HS-27A (cell line): ENCODE measurements around the gene C11orf24.
A peak's percentile ranks its signal among the peaks of the same experiment; 100 is the strongest.

ENCODE experiments used
- DNase-seq: peaks from one replicate; pipeline ENCODE4 v3.0.0-alpha.2; 2012; ENCODE audit warnings: low read depth, missing footprints

Gene C11orf24

DNA sequence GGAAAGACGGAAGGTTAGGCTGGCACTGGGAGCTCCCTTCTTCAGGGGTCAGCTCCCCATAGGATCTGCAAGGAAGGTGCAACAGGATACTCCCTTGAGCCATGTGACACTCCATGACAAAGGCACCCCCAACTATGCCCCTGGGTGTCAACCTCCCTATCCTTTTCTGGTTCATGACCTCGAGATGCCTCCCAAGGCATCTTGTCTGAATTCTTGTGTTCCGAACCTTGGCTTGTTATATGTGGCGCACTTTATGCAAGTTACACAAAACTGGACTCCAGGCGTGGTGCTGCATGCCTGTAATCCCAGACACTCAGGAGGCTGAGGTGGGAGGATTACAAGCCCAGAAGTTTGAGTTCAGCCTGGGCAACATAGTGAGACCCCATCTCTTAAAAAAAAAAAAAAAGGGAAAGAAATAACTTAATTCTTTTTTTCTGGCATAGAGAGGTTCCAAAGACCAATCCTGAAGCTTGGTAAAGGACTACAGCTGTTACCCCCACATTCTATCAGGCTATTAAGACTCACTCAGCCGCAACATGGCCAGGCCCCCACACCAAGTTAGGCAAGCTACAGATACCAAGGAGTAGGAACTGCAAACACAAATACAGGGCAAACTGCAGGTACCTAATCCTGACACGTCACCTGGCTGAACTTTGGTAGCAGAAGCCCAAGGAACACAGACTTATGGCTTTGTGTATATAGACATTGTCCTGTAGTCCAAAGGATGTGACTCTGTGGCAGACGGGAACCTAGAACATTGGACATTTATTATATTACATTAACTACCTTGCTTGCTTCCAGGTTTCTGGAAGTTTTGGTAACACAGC, 1.4 kb downstream of the C11orf24 start:
- no peak for DNase-seq

DNA sequence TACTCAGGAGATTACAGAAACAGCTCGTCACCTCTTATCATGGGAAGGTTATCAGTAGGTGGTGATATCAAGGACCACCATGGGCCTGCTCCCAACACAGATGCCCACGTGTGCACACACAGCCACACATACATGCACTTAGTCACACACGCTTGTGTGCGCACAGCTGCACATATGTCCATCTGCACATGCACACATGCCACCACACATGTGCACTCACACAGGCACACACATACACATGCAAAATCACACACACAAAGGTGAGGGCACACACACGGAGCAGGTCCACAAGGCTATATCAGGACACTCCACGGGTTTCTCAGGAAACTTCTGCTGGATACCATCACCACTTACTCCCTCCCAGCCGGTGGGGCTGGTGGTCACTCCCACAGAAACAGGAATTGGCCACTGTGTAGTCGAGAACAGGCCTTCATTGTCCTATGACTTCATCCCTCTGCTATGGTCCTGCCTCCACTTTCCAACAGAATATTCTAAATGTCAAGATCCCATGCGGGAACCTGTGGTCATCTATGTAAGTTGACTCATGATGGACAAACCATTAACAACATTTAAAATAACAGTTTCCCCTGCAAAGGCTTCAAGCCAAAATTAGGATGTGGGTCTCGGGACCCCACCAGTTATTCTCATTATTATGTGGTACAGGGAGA, 2.2 kb downstream of the C11orf24 start:
- peak; percentile 59 for DNase-seq

DNA sequence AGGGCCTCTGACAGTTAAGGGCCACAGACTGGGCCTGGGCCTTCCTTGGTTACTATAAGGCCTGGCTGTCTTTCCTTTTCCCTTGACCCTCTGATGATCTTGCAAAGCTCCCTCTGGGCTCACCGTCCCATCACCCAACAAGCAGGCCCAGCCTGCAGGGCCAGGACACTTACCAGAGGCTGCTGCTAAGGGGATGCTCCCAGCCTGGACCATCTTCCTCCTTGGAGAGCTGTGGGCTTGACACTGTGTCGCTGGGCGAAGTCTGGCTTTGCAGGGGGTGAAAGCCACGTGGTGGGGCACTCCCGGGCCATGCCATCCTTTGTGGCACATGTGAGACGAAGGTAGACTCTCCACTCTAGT, 3.9 kb downstream of the C11orf24 start:
- DNase-seq: no peak

DNA sequence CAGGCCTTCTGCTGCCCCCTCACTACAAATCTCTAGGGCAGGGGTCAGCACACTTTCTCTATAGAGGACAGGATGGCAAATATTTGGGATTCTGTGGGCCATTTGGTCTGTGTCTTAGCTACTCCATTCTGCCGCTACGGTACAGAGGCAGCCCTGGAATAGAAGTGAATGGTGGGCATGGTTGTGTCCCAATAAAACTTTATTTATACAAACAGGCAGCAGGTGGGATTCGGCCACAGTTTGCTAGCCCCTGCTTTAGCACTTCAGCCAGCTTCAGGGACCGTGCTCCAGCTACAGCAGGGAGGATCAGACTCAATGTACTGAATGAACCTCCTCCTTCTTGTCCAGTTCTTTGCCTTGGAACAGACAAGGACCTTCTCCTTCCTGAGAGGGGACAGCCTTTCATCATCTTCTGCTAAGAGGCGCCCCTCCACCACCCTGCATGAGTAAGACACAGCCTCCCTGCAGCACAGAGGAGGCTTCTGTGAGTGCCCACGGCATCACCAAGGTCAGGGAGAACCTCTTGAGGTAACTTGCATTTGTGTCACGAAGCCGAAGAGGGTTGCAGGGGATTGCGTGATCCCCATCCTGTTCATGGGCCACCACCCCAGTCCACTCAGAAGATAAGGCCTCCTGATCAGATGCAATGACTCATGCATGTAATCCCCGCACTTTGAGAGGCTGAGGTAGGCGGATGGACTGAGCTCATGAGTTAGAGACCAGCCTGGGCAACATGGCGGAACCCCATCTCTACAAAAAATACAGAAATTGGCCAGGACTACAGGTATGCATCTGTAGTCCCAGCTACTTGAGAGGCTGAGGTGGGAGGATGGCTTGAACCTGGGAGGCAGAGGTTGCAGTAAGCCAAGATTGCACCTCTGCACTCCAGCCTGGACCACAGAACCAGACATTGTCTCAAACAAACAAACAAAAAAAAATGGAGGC, 4.6 kb downstream of the C11orf24 start:
- no peak for DNase-seq

DNA sequence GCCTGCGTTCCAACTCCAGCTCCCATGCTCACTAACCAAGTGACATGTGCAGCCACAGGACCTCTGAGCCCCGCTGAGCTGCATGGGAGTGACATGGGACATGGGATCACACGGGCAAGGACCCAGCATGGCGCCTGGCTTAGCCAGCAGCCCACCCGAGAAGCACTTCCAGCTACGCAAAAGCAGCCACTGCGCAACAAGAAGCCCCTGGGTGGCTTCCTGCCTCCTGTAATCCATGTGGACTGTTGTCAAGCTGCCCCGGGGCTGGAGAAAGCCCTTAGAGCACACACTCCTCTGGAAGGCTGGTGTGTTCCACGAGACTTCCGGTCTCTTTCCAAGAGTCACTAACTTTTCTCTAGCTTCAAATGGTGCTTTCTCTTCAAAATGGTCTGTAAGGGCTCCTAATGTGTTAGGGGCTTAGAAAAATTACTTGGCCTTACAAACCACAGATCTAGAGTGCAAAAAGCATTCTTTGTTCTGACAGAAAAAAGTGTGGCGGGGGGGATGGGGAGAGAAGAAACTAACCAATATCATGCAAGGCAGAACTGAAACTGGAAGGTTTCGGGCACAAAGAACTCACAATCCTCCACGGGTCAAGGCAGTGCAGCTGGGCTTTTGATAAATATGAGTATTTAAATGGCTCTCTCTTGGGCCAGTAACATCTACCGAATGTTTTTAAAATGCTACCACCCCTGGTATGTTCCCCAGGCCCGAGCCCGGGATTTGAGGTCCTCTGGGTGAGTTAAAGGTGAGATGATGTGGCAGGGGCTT, 5.5 kb downstream of the C11orf24 start:
- no peak for DNase-seq

DNA sequence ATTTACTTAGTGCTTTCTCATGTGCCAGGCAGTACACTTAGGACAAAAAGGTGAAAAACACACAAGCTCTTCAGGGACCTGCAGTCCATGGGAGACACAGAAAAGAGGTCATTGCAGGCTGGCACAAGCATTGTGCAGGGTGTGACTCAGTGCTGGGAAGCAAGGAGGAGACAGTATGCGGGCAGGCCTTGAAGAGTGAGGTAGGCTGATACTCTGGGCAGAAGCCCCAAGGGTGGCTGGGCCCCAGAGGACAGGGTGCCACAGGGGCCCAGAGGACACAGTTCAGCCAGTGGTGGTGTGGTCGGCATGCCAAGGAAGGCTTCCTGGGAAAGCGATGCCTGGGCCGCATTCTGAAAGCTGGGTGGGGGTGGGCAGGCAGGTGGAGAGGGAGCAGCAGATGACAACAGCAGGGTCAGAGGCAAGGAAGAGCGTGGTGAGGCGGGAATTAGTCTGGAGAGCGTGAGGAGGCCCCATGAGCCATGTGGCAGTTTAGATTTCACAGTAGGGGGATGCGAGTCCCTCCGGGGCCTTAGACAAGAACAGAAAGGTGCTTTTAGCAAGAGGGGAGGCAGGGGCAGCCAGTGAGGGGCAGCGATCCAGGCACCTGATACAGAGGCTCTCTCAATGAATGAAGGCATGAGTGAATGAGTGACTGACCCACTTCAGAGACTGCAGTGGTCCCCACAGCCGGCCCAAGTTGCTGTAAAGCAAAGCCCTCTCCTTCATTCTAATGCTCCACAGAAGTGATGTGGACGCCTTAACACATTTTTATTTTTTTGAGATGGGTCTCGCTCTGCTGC, 6.8 kb downstream of the C11orf24 start:
- DNase-seq: no peak

GRCh38 chr11:68264244-68264643, 7.5 kb downstream of the C11orf24 start:
- no peak for DNase-seq

GRCh38 chr11:68263444-68264035, 8.2 kb downstream of the C11orf24 start:
- DNase-seq: no peak

- DNase-seq: no peak
Observed at GRCh38 chr11:68262544-68262827, 9.3 kb downstream of the C11orf24 start.

GRCh38 chr11:68261749-68262543, 9.8 kb downstream of the C11orf24 start:
- no peak for DNase-seq

DNA sequence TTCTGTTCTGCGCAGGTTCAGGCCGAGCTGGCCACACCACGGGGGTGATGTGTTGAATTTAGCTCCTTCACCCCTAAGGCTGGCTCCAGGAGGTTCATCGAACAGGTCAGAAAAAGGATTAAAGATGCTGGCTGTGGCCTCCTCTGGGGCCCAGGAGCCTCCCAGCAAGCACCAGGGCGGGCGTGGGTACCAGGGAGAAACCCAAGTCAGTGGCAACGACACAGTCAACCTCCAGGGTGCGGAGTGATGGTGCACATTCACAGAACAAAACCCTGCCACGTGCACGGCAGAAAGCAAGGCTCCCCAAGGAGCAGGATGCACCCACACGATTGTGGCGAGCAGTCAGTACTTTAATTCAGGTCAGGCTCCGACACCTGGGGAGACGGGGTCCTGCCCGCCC, 10.8 kb downstream of the C11orf24 start:
- DNase-seq: no peak

DNA sequence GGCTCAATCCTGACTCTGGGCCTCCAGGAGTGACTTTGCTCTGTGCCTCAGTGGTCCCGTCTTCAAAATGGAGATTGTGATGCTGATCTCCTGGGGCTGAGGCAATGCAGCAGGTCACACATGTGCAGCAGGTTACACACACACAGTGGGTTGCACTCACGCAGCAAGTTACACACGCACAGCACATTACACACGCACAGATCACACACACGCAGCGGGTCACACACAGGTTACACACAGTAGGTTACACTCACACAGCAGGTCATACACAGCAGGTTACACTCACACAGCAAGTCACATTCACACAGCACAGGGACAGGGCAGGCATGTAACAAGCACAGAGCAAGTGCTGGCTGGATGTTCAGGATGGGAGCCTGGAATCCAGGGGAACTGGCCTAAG, 11.3 kb downstream of the C11orf24 start:
- DNase-seq: no peak

GRCh38 chr11:68259122-68259959, 12.4 kb downstream of the C11orf24 start:
- no peak for DNase-seq

DNA sequence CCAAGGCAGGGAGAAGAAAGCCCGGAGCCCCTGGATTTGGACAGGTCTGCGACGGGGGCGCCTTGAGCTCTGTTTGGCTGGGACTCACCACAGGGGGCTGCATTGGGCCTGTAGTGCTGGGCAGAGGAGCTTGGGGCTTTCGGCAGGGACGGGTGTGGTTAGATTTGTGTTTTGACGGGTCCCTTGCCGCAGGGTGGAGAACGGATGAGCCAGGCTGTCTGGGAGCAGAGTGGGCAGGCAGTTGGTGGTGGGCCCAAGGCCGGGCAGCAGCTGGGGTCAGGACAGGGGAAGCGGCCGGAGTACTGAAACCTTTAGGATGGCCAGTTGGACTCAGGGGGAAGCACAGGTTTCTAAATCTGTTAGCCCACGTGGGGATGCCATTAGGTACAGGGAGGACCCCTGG, 13.4 kb downstream of the C11orf24 start:
- no peak for DNase-seq

DNA sequence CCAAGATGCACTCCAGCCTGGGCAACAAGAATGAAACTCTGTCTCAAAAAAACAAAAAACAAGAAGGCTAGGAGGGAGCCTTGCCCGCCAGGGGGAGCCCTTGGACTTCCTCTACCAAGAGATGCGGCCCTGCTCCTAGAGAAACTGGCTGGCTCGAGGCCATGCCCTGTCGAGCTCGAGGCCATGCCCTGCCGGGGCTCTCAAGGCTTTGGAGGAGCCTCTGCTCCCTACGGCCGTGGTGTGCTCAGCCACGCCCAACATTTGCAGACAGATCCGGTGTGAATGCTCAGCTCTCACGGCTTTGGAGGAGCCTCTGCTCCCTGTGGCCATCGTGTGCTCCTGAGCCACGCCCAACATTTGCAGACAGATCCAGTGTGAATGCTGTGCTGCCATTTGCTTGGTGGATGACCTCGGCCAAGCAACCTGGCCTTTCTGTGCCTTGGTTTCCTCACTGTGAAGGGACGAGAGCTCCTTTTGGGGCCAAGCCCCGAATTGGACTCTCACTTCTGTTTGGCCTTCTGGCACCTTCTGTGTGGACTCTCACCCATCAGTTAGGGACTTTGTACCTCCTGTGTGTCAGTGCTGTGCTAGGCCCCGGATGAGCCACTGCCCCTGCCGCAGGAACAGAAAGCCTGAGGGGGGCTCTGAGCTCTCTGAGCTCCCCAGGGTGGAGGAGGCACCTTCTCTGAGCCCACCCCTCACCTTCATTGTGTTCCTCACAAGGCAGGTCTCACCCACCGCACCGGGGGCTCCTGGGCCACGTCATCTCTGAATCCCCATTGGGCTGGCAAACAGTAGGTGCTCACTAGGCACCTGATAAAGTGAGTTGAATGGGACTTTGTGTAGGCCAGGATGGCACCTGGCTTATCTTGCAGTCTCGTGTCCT, 14.1 kb downstream of the C11orf24 start:
- DNase-seq: peak; percentile 73

- no peak for DNase-seq
Observed at GRCh38 chr11:68256331-68256741, 15.4 kb downstream of the C11orf24 start.

DNA sequence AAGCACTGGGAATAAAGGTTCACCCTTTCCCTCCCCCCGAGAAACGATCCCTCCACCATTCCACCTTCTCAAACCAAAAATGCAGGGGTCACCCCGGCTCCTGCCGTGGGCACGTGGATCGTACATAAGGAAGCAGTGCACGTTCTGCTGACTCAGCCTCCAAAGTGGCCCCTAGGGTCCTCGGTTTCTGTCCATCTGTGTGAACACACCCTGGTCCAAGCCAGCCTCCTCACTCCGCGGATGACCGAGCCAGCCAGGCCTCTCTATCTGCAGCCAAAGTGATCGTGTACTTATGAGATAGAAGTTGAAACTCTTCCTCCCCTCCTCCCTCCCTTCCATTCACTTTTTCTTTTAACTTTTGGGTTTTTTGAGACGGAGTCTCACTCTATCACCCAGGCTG, 16.2 kb downstream of the C11orf24 start:
- DNase-seq: no peak

GRCh38 chr11:68254421-68254820, 17.4 kb downstream of the C11orf24 start:
- no peak for DNase-seq
